WTC11 (cell line): ENCODE data around the gene XDH. TPM values are rescaled to one million over a fixed set of nuclear protein-coding genes. Genes with fewer than 3 reads are reported as not detected.

ENCODE experiments used
- ATAC-seq: fragments of 200-7000 bp; cut with Tn5 transposase; 2 replicates; pipeline ENCODE4 v1.10.0; 2021; ENCODE audit warnings: mild to moderate bottlenecking, moderate library complexity
- CTCF ChIA-PET: fragments of 300-600 bp; sonication (Branson Sonifier 250); formaldehyde crosslinking; loops from one replicate; lab custom pipeline; 2021; ENCODE audit warnings: antibody characterized with exemption; lab: Charles Lee
- POLR2A ChIA-PET: fragments of 350-600 bp; sonication (Branson Sonifier 250); formaldehyde crosslinking; loops from one replicate; lab custom pipeline; 2021; ENCODE audit warnings: antibody characterized with exemption; lab: Charles Lee
- DNase-seq: peaks from one replicate; pipeline ENCODE4 v3.0.0; 2021; ENCODE audit warnings: low spot score
- H3K27ac Mint-ChIP-seq: 2 replicates; pipeline ENCODE4 v1.8.0; 2021; ENCODE audit warnings: mixed read lengths
- H3K27me3 Mint-ChIP-seq: 2 replicates; pipeline ENCODE4 v1.8.0; 2021; ENCODE audit warnings: low read depth, mild to moderate bottlenecking, moderate library complexity, mixed read lengths
- H3K36me3 Mint-ChIP-seq: 2 replicates; pipeline ENCODE4 v1.8.0; 2021; ENCODE audit warnings: mixed read lengths
- H3K4me1 Mint-ChIP-seq: 2 replicates; pipeline ENCODE4 v1.8.0; 2022; ENCODE audit warnings: mixed read lengths
- H3K4me3 Mint-ChIP-seq: 2 replicates; pipeline ENCODE4 v1.8.0; 2021; ENCODE audit warnings: mild to moderate bottlenecking, moderate library complexity, mixed read lengths
- H3K9me3 Mint-ChIP-seq: 2 replicates; pipeline ENCODE4 v1.8.0; 2021; ENCODE audit warnings: mixed read lengths
- CREB1 ChIP-seq: sonication (generic); formaldehyde crosslinking; IDR thresholded peaks from 2 replicates; pipeline ENCODE4 v1.8.0; 2023; ENCODE audit warnings: mild to moderate bottlenecking, missing genetic modification reagents
- ELF4 ChIP-seq: sonication (generic); formaldehyde crosslinking; IDR thresholded peaks from 2 replicates; pipeline ENCODE4 v1.8.1; 2022; ENCODE audit warnings: low read depth, mild to moderate bottlenecking, moderate library complexity, missing genetic modification reagents
- FOXJ3 ChIP-seq: sonication (generic); formaldehyde crosslinking; IDR thresholded peaks from 2 replicates; pipeline ENCODE4 v1.9.0; 2021; ENCODE audit warnings: missing genetic modification reagents, mild to moderate bottlenecking, borderline replicate concordance
- GTF2I ChIP-seq: fragments of 250-450 bp; sonication (Bioruptor Pico); conservative IDR thresholded peaks from 2 replicates; pipeline ENCODE4 v1.4.0; 2021; ENCODE audit warnings: mild to moderate bottlenecking
- JAZF1 ChIP-seq: fragments of 250-450 bp; sonication (Bioruptor Pico); IDR thresholded peaks from 2 replicates; pipeline ENCODE4 v1.9.0; 2021; ENCODE audit warnings: moderate library complexity, mild to moderate bottlenecking, inconsistent platforms
- MYBL2 ChIP-seq: sonication (generic); formaldehyde crosslinking; IDR thresholded peaks from 2 replicates; pipeline ENCODE4 v1.8.1; 2023; ENCODE audit warnings: mild to moderate bottlenecking, moderate library complexity, missing genetic modification reagents
- SMAD3 ChIP-seq: sonication (generic); formaldehyde crosslinking; IDR thresholded peaks from 2 replicates; pipeline ENCODE4 v1.8.0; 2022; ENCODE audit warnings: missing genetic modification reagents, mild to moderate bottlenecking, borderline replicate concordance
- ZBTB21 ChIP-seq: sonication (generic); formaldehyde crosslinking; IDR thresholded peaks from 2 replicates; pipeline ENCODE4 v1.8.1; 2023; ENCODE audit warnings: mild to moderate bottlenecking, missing genetic modification reagents, borderline replicate concordance
- total RNA-seq: library from RNA; stranded (reverse); gene quantifications from 3 replicates; pipeline ENCODE4 v1.2.3, GENCODE V29; 2021
- TF ChIP-seq, protein P1 (sequence below): sonication (generic); formaldehyde crosslinking; IDR thresholded peaks from 2 replicates; pipeline ENCODE4 v1.8.0; 2022; ENCODE audit warnings: missing genetic modification reagents
- TF ChIP-seq, protein P2 (sequence below): sonication (generic); formaldehyde crosslinking; IDR thresholded peaks from 2 replicates; pipeline ENCODE4 v1.8.1; 2023; ENCODE audit warnings: mild to moderate bottlenecking, missing genetic modification reagents, borderline replicate concordance
- TF ChIP-seq, protein P3 (sequence below): fragments of 250-450 bp; sonication (Bioruptor Pico); IDR thresholded peaks from 2 replicates; pipeline ENCODE4 v1.9.0; 2021; ENCODE audit warnings: mild to moderate bottlenecking
- TF ChIP-seq, protein P4 (sequence below): sonication (generic); formaldehyde crosslinking; IDR thresholded peaks from 2 replicates; pipeline ENCODE4 v1.8.1; 2022; ENCODE audit warnings: mild to moderate bottlenecking, missing genetic modification reagents, moderate library complexity, borderline replicate concordance
- TF ChIP-seq, protein P5 (sequence below): sonication (generic); formaldehyde crosslinking; IDR thresholded peaks from 2 replicates; pipeline ENCODE4 v1.8.0; 2022; ENCODE audit warnings: mild to moderate bottlenecking, missing genetic modification reagents
- TF ChIP-seq, protein P6 (sequence below): sonication (generic); formaldehyde crosslinking; conservative IDR thresholded peaks from 2 replicates; pipeline ENCODE4 v1.8.1; 2022; ENCODE audit warnings: mild to moderate bottlenecking, missing genetic modification reagents

XDH gene
- total RNA-seq, 1 experiment from 2014 or later, result 3.0 TPM

DNA sequence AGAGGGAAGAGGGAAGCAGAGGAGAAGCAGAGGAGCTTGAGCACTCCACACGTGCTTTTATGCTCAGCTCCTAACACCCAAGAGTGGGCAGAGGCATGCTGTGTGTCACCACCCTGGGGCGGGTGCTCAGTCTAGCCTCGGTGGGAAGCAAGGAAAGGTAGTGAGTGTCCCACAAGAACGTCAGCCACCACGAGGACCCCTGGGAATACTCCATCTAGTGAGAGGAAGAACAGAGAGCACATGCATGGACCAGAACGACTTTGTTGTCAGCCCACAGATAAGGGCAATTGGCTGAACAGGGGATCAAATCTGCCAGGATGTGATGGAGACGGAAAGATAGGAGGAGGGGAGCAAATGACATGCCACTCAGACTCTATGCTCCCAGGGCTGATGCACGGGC is 83.4 kb downstream of the XDH start:
- ATAC-seq (no peak), DNase-seq (no peak)
- Mint-ChIP-seq H3K4me1 (peaks cover 26% of the 10 kb centered on the region), H3K27ac (no peak overlapping the region), H3K36me3 (no peaks in the 10 kb centered on the region), H3K9me3 (no peaks in the 10 kb centered on the region), H3K27me3 (no peaks in the 10 kb centered on the region)
- no peak for TF ChIP-seq MYBL2 (CRISPR knock-in tag)
- TF ChIP-seq ZBTB21 (CRISPR knock-in tag), result no peak
- TF ChIP-seq, protein P1, sequence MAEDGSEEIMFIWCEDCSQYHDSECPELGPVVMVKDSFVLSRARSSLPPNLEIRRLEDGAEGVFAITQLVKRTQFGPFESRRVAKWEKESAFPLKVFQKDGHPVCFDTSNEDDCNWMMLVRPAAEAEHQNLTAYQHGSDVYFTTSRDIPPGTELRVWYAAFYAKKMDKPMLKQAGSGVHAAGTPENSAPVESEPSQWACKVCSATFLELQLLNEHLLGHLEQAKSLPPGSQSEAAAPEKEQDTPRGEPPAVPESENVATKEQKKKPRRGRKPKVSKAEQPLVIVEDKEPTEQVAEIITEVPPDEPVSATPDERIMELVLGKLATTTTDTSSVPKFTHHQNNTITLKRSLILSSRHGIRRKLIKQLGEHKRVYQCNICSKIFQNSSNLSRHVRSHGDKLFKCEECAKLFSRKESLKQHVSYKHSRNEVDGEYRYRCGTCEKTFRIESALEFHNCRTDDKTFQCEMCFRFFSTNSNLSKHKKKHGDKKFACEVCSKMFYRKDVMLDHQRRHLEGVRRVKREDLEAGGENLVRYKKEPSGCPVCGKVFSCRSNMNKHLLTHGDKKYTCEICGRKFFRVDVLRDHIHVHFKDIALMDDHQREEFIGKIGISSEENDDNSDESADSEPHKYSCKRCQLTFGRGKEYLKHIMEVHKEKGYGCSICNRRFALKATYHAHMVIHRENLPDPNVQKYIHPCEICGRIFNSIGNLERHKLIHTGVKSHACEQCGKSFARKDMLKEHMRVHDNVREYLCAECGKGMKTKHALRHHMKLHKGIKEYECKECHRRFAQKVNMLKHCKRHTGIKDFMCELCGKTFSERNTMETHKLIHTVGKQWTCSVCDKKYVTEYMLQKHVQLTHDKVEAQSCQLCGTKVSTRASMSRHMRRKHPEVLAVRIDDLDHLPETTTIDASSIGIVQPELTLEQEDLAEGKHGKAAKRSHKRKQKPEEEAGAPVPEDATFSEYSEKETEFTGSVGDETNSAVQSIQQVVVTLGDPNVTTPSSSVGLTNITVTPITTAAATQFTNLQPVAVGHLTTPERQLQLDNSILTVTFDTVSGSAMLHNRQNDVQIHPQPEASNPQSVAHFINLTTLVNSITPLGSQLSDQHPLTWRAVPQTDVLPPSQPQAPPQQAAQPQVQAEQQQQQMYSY, result no peak
- TF ChIP-seq, protein P2, sequence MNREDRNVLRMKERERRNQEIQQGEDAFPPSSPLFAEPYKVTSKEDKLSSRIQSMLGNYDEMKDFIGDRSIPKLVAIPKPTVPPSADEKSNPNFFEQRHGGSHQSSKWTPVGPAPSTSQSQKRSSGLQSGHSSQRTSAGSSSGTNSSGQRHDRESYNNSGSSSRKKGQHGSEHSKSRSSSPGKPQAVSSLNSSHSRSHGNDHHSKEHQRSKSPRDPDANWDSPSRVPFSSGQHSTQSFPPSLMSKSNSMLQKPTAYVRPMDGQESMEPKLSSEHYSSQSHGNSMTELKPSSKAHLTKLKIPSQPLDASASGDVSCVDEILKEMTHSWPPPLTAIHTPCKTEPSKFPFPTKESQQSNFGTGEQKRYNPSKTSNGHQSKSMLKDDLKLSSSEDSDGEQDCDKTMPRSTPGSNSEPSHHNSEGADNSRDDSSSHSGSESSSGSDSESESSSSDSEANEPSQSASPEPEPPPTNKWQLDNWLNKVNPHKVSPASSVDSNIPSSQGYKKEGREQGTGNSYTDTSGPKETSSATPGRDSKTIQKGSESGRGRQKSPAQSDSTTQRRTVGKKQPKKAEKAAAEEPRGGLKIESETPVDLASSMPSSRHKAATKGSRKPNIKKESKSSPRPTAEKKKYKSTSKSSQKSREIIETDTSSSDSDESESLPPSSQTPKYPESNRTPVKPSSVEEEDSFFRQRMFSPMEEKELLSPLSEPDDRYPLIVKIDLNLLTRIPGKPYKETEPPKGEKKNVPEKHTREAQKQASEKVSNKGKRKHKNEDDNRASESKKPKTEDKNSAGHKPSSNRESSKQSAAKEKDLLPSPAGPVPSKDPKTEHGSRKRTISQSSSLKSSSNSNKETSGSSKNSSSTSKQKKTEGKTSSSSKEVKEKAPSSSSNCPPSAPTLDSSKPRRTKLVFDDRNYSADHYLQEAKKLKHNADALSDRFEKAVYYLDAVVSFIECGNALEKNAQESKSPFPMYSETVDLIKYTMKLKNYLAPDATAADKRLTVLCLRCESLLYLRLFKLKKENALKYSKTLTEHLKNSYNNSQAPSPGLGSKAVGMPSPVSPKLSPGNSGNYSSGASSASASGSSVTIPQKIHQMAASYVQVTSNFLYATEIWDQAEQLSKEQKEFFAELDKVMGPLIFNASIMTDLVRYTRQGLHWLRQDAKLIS, result no peak
- TF ChIP-seq, protein P3, sequence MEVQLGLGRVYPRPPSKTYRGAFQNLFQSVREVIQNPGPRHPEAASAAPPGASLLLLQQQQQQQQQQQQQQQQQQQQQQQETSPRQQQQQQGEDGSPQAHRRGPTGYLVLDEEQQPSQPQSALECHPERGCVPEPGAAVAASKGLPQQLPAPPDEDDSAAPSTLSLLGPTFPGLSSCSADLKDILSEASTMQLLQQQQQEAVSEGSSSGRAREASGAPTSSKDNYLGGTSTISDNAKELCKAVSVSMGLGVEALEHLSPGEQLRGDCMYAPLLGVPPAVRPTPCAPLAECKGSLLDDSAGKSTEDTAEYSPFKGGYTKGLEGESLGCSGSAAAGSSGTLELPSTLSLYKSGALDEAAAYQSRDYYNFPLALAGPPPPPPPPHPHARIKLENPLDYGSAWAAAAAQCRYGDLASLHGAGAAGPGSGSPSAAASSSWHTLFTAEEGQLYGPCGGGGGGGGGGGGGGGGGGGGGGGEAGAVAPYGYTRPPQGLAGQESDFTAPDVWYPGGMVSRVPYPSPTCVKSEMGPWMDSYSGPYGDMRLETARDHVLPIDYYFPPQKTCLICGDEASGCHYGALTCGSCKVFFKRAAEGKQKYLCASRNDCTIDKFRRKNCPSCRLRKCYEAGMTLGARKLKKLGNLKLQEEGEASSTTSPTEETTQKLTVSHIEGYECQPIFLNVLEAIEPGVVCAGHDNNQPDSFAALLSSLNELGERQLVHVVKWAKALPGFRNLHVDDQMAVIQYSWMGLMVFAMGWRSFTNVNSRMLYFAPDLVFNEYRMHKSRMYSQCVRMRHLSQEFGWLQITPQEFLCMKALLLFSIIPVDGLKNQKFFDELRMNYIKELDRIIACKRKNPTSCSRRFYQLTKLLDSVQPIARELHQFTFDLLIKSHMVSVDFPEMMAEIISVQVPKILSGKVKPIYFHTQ (CRISPR knock-in tag), result no peak
- no peak for TF ChIP-seq SMAD3 (CRISPR knock-in tag)
- TF ChIP-seq, protein P4, sequence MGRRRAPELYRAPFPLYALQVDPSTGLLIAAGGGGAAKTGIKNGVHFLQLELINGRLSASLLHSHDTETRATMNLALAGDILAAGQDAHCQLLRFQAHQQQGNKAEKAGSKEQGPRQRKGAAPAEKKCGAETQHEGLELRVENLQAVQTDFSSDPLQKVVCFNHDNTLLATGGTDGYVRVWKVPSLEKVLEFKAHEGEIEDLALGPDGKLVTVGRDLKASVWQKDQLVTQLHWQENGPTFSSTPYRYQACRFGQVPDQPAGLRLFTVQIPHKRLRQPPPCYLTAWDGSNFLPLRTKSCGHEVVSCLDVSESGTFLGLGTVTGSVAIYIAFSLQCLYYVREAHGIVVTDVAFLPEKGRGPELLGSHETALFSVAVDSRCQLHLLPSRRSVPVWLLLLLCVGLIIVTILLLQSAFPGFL (CRISPR knock-in tag), result no peak
- no peak for TF ChIP-seq CREB1 (CRISPR knock-in tag)
- TF ChIP-seq, protein P5, sequence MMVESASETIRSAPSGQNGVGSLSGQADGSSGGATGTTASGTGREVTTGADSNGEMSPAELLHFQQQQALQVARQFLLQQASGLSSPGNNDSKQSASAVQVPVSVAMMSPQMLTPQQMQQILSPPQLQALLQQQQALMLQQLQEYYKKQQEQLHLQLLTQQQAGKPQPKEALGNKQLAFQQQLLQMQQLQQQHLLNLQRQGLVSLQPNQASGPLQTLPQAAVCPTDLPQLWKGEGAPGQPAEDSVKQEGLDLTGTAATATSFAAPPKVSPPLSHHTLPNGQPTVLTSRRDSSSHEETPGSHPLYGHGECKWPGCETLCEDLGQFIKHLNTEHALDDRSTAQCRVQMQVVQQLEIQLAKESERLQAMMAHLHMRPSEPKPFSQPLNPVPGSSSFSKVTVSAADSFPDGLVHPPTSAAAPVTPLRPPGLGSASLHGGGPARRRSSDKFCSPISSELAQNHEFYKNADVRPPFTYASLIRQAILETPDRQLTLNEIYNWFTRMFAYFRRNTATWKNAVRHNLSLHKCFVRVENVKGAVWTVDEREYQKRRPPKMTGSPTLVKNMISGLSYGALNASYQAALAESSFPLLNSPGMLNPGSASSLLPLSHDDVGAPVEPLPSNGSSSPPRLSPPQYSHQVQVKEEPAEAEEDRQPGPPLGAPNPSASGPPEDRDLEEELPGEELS, result no peak
- TF ChIP-seq, all 79 proteins: peak for 0
- POLR2A ChIA-PET, result no interaction called here
- no peak overlapping the region for H3K4me3 Mint-ChIP-seq
- CTCF ChIA-PET, result interaction anchor here (0.8 to 5.6 kb wide), 6 partner anchors 20 to 620 kb away, joined by 3 to 46 read pairs (median 4); partner anchors contain the start of genes EHD3 and GALNT14

DNA sequence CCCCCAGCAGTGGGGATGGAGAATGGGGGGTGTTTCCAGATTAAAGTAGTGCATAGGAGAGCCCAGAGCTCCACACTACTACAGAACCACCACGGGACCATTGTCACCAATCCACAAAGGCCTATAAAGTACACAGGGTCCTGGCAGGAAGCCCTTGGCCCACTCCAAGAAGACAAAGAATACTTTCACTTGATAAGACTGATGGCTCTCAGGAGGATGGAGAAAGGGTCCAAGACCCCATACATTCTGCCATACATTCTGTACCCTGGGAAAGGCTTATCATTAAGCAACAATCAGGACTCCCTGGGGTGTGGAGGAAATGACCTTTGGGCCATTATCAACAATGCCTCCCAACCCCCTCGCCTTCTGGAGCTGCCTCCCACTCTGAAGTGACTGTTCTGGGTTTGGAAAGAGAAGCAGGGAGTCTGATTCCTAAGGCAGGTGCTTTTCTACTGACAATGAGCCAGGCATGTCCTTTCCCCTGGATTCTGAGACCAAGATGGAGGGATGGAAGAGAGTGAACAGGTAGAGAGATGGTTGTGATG is 85.4 kb downstream of the XDH start:
- H3K36me3 Mint-ChIP-seq, result no peaks in the 10 kb centered on the region
- H3K27me3 Mint-ChIP-seq, result no peaks in the 10 kb centered on the region
- TF ChIP-seq, protein P6, sequence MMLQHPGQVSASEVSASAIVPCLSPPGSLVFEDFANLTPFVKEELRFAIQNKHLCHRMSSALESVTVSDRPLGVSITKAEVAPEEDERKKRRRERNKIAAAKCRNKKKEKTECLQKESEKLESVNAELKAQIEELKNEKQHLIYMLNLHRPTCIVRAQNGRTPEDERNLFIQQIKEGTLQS (CRISPR knock-in tag), result no peak
- TF ChIP-seq ELF4 (CRISPR knock-in tag) (no peak), GTF2I (no peak), JAZF1 (CRISPR knock-in tag) (no peak), FOXJ3 (CRISPR knock-in tag) (no peak)
- TF ChIP-seq, all 79 proteins: peak for 0
- POLR2A ChIA-PET, result no interaction called here
- Mint-ChIP-seq H3K27ac (peak overlapping the region; percentile 52; the same call in 1 of the 2 replicates), H3K4me1 (peaks cover 20% of the 10 kb centered on the region), H3K9me3 (no peaks in the 10 kb centered on the region), H3K4me3 (no peak overlapping the region)
- ATAC-seq, result no peak
- no peak for DNase-seq
- CTCF ChIA-PET, result interaction anchor here (1.0 to 5.6 kb wide), 3 partner anchors 95 to 617 kb away, joined by 3 to 46 read pairs (median 3); partner anchors contain the start of gene EHD3
